ENCODE data around the gene PPP1R9A. TPM values are rescaled to one million over a fixed set of nuclear protein-coding genes. Genes with fewer than 3 reads are reported as not detected.
"Not testable (repeated sequence)": the region's sequence is repeated elsewhere in the genome, so short reads cannot be mapped to it uniquely, and the experiment has no call there.

Gene PPP1R9A
- total RNA-seq, 3 donors from 2014 or later: 0.08 to 0.35 (median 0.16) TPM

- Mint-ChIP-seq H3K27me3 (ENCODE audit: low read depth) (no peaks in the 10 kb centered on the region), H3K9me3 (peaks cover 4% of the 10 kb centered on the region), H3K4me1 (ENCODE audit: low read depth) (no peaks in the 10 kb centered on the region), H3K36me3 (ENCODE audit: insufficient read depth) (no peaks in the 10 kb centered on the region), H3K4me3 (no peak overlapping the region)
- ATAC-seq (no peak), DNase-seq (no peak)
Observed at GRCh38 chr7:94975336-94975735, 67.9 kb downstream of the PPP1R9A start.

- no peak overlapping the region for H3K4me3 Mint-ChIP-seq
Observed at GRCh38 chr7:94980418-94981142, 73.2 kb downstream of the PPP1R9A start.

GRCh38 chr7:94995921-94996320 is 88.5 kb downstream of the PPP1R9A start:
- H3K36me3 Mint-ChIP-seq (ENCODE audit: insufficient read depth): no peaks in the 10 kb centered on the region

More at GRCh38 chr7:94980418-94981142, 73.2 kb downstream of the PPP1R9A start:
- ATAC-seq: no peak
- Mint-ChIP-seq H3K27me3 (ENCODE audit: low read depth) (no peaks in the 10 kb centered on the region), H3K36me3 (ENCODE audit: insufficient read depth) (no peaks in the 10 kb centered on the region), H3K9me3 (peaks cover 4% of the 10 kb centered on the region), H3K4me1 (ENCODE audit: low read depth) (no peaks in the 10 kb centered on the region)
- DNase-seq: no peak

GRCh38 chr7:94996369-94996768 is 89.0 kb downstream of the PPP1R9A start:
- DNase-seq (no peak), ATAC-seq (no peak)
- Mint-ChIP-seq H3K36me3 (ENCODE audit: insufficient read depth) (no peaks in the 10 kb centered on the region), H3K4me1 (ENCODE audit: low read depth) (no peaks in the 10 kb centered on the region), H3K4me3 (no peak overlapping the region), H3K9me3 (no peaks in the 10 kb centered on the region), H3K27me3 (ENCODE audit: low read depth) (no peaks in the 10 kb centered on the region)

More at GRCh38 chr7:94995921-94996320, 88.5 kb downstream of the PPP1R9A start:
- no peaks in the 10 kb centered on the region for H3K27me3 Mint-ChIP-seq (ENCODE audit: low read depth)
- no peak overlapping the region for H3K4me3 Mint-ChIP-seq
- DNase-seq (no peak), ATAC-seq (no peak)
- H3K9me3 Mint-ChIP-seq: peaks cover 4% of the 10 kb centered on the region
- no peaks in the 10 kb centered on the region for H3K4me1 Mint-ChIP-seq (ENCODE audit: low read depth)

- H3K4me3 Mint-ChIP-seq: no peak overlapping the region
- H3K36me3 Mint-ChIP-seq (ENCODE audit: insufficient read depth): no peaks in the 10 kb centered on the region
- no peaks in the 10 kb centered on the region for H3K4me1 Mint-ChIP-seq (ENCODE audit: low read depth)
- ATAC-seq (no peak), DNase-seq (no peak)
- H3K9me3 Mint-ChIP-seq: no peaks in the 10 kb centered on the region
- no peaks in the 10 kb centered on the region for H3K27me3 Mint-ChIP-seq (ENCODE audit: low read depth)
Observed at GRCh38 chr7:94997547-94997946, 90.2 kb downstream of the PPP1R9A start.

- Mint-ChIP-seq H3K4me3 (no peak overlapping the region), H3K27me3 (ENCODE audit: low read depth) (no peaks in the 10 kb centered on the region), H3K9me3 (no peaks in the 10 kb centered on the region), H3K4me1 (ENCODE audit: low read depth) (no peaks in the 10 kb centered on the region), H3K36me3 (ENCODE audit: insufficient read depth) (no peaks in the 10 kb centered on the region)
- DNase-seq: no peak
- ATAC-seq: no peak
Observed at GRCh38 chr7:94998266-94999068, 91.1 kb downstream of the PPP1R9A start.

- Mint-ChIP-seq H3K4me1 (ENCODE audit: low read depth) (no peaks in the 10 kb centered on the region), H3K4me3 (no peak overlapping the region), H3K27me3 (ENCODE audit: low read depth) (no peaks in the 10 kb centered on the region), H3K9me3 (no peaks in the 10 kb centered on the region), H3K36me3 (ENCODE audit: insufficient read depth) (no peaks in the 10 kb centered on the region)
- DNase-seq: no peak
- ATAC-seq: no peak
Observed at GRCh38 chr7:94999069-94999351, 91.6 kb downstream of the PPP1R9A start.

GRCh38 chr7:94999601-95000000 is 92.2 kb downstream of the PPP1R9A start:
- not testable (repeated sequence) for H3K4me1 Mint-ChIP-seq (ENCODE audit: low read depth); ATAC-seq; H3K9me3 Mint-ChIP-seq; H3K36me3 Mint-ChIP-seq (ENCODE audit: insufficient read depth); H3K27me3 Mint-ChIP-seq (ENCODE audit: low read depth); DNase-seq; H3K4me3 Mint-ChIP-seq

- Mint-ChIP-seq H3K4me1 (ENCODE audit: low read depth) (no peaks in the 10 kb centered on the region), H3K36me3 (ENCODE audit: insufficient read depth) (no peaks in the 10 kb centered on the region), H3K9me3 (no peaks in the 10 kb centered on the region), H3K4me3 (no peak overlapping the region), H3K27me3 (ENCODE audit: low read depth) (no peaks in the 10 kb centered on the region)
- no peak for ATAC-seq
- no peak for DNase-seq
Observed at GRCh38 chr7:95001258-95001657, 93.9 kb downstream of the PPP1R9A start.

- Mint-ChIP-seq H3K36me3 (ENCODE audit: insufficient read depth) (no peaks in the 10 kb centered on the region), H3K27me3 (ENCODE audit: low read depth) (no peaks in the 10 kb centered on the region), H3K4me1 (ENCODE audit: low read depth) (no peaks in the 10 kb centered on the region), H3K9me3 (no peaks in the 10 kb centered on the region), H3K4me3 (no peak overlapping the region)
- no peak for DNase-seq
- no peak for ATAC-seq
Observed at GRCh38 chr7:95001815-95002561, 94.6 kb downstream of the PPP1R9A start.

GRCh38 chr7:95002775-95003174 is 95.4 kb downstream of the PPP1R9A start:
- no peak for ATAC-seq
- Mint-ChIP-seq H3K9me3 (no peaks in the 10 kb centered on the region), H3K27me3 (ENCODE audit: low read depth) (no peaks in the 10 kb centered on the region), H3K4me3 (no peak overlapping the region), H3K36me3 (ENCODE audit: insufficient read depth) (no peaks in the 10 kb centered on the region), H3K4me1 (ENCODE audit: low read depth) (no peaks in the 10 kb centered on the region)
- no peak for DNase-seq

- DNase-seq: no peak
- ATAC-seq: no peak
- Mint-ChIP-seq H3K4me3 (no peak overlapping the region), H3K27me3 (ENCODE audit: low read depth) (no peaks in the 10 kb centered on the region), H3K9me3 (no peaks in the 10 kb centered on the region), H3K4me1 (ENCODE audit: low read depth) (no peaks in the 10 kb centered on the region), H3K36me3 (ENCODE audit: insufficient read depth) (no peaks in the 10 kb centered on the region)
Observed at GRCh38 chr7:95004618-95005247, 97.3 kb downstream of the PPP1R9A start.

GRCh38 chr7:95006010-95006409 is 98.6 kb downstream of the PPP1R9A start:
- DNase-seq (no peak), ATAC-seq (no peak)

GRCh38 chr7:95008773-95009172 is 101.4 kb downstream of the PPP1R9A start:
- H3K36me3 Mint-ChIP-seq (ENCODE audit: insufficient read depth); H3K4me1 Mint-ChIP-seq (ENCODE audit: low read depth): not testable (repeated sequence)

More at GRCh38 chr7:95006010-95006409, 98.6 kb downstream of the PPP1R9A start:
- H3K36me3 Mint-ChIP-seq (ENCODE audit: insufficient read depth): no peaks in the 10 kb centered on the region
- no peaks in the 10 kb centered on the region for H3K27me3 Mint-ChIP-seq (ENCODE audit: low read depth)
- no peaks in the 10 kb centered on the region for H3K4me1 Mint-ChIP-seq (ENCODE audit: low read depth)
- no peaks in the 10 kb centered on the region for H3K9me3 Mint-ChIP-seq
- H3K4me3 Mint-ChIP-seq: no peak overlapping the region

More at GRCh38 chr7:95008773-95009172, 101.4 kb downstream of the PPP1R9A start:
- H3K9me3 Mint-ChIP-seq; DNase-seq; ATAC-seq; H3K4me3 Mint-ChIP-seq; H3K27me3 Mint-ChIP-seq (ENCODE audit: low read depth): not testable (repeated sequence)
